ENCODE results near the gene SOX10.

The SOX10 gene

DNA sequence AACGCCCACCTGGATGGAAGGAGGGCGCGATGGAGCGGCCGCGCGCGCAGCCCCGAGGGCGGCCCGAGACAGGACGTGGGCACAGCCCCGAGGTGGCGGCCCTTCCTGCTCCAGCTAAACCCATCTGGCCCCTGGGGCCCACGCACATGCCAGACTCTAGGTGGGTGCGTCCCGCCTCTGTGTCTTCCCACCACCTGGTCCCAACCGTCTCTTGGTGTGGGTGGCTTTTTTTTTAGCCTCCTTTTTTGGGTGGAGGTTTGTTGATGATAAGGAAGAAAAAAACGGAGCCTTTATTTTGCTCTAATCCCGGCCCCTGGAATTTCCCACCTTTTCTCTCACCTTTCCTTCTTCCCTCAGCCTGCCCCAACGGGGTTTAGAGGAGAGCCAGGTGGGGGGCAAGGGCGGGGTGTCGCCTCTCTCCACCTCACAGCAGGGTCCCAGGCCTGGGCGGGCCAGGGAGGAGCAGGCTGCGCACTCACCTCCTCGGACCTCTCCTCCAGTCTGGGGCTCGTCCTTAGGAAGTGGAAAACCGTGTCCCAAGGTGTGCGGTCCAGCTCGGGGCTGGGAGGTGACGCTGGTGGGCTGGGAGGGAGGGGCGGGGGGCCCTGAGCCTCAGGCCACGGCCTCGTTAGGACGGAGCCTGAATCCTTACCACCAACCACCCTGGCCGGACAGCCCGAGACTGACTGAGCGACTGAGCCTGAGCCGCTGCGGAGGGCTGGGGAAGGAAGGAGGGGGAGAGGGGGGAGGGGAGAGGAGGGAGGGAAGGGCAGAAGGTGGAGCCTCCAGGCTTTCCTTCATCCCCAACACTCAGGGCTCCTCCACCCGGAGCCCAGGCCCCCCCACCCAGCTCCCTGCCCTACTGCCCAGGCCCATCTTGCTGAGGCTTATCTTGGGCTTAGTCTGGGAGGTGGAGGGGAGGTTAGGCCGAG, at the start of gene SOX10:
Gene SOX10, minus strand, starts transcription at position 696 of the 932 bp plus-strand sequence. CDS start 771 bp downstream, outside the sequence.
- no peak for DNase-seq (ENCODE audit: low read depth in 2 of 2)

DNA sequence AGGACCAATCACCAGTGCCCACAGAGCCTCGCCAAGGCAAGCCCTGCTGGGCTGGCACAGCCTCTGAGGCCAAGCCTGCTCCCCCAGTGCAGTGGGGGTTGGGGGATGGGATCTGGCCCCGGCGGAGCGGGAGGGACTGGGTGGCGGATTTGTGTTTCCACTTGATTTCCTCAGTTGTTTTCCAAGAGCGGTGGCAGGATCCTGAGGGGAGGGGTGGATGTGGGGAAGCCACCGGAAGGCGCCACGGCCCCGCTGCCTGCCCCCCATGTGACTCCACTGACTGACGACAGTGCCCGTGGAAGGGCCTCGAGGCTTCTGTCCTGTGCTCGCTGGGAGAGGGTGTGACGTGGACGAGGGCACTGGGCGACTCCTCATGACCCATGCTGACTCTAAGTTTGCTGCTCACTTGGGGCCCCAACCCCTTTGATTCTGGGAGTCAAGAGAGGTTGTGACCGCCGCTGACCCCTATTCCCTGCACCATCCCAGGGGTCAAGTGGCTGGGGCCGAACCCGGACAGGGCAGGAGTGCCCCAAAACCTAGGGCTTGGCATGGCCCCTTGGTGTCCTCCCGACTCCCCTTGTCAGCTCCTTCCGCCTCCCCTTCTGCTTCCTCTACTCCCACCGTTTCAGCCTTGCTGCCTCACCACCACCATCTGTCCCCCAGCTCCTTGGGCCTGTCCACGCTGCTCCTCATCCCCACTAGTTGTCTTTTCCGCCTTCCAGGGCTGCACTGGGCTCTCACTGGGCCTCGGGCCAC, 49.3 kb upstream of the SOX10 start:
- DNase-seq (ENCODE audit: low read depth in 2 of 2) = no peak

GRCh38 chr22:38032681-38033521, 48.5 kb upstream of the SOX10 start:
- no peak for DNase-seq (ENCODE audit: low read depth in 2 of 2)

DNA sequence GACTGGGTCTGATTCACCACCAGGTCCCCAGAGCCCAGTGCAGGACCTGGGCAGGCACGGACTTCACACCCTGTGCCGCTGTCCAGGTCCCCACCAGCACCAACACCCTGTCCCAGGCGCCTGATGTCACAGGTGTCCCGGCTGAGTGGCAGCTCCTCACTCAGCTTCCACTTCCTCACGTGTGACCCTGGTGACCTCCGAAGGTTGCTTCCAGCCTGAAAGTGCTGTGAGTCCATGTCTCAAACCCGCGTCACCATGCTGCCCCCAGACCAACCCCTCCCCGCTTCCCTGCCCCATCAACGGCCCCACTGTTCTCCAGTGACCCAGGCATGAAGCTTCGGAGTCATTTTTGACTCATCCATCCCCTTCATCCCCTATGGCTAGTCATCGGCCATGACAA, 47.1 kb upstream of the SOX10 start:
- DNase-seq (ENCODE audit: low read depth in 2 of 2) = no peak

DNA sequence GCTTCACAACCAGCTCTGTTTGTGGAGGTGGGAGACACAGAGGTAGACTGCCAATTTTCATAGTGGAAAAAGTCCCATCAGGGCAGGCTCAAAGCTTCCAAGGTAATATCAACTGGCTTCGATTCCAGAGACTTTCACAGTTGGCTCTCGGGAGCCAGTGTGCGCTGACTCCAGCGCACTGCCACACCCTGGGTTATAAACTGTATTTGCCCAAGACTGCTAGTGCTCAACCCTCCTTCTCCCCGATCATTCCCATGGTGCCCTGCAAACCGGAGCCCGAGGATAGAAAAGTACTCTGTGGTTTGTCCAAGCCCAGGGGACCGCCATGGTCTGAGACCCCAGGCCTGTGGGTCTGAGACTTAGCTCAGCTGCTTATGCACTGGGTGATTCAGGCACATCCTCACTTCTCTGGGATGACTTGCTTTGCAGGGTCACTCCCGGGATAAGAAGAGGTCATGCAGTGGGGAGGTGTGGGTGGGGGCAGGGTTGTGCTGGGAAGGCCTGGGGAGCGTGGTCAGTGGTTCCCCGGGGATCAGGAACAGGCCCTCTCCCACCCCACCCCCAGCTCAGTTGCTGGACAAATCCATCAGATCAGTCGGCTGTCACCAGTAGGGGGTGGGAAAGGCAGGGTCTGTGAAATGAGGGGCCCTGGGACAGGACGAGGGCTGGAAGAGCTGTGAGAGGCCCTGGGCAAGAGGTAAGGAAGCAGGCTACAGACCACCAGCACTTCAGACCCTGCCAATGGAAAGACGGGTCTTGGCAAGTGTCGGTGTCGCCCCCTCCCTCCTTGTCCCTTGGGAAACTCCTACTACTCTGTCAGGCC, 46.2 kb upstream of the SOX10 start:
- no peak for DNase-seq (ENCODE audit: low read depth in 2 of 2)

- DNase-seq (ENCODE audit: low read depth in 2 of 2) = no peak
Measured at GRCh38 chr22:38029901-38030300, 45.5 kb upstream of the SOX10 start.

GRCh38 chr22:38029370-38029769, 45.0 kb upstream of the SOX10 start:
- DNase-seq (ENCODE audit: low read depth in 2 of 2) = no peak

DNA sequence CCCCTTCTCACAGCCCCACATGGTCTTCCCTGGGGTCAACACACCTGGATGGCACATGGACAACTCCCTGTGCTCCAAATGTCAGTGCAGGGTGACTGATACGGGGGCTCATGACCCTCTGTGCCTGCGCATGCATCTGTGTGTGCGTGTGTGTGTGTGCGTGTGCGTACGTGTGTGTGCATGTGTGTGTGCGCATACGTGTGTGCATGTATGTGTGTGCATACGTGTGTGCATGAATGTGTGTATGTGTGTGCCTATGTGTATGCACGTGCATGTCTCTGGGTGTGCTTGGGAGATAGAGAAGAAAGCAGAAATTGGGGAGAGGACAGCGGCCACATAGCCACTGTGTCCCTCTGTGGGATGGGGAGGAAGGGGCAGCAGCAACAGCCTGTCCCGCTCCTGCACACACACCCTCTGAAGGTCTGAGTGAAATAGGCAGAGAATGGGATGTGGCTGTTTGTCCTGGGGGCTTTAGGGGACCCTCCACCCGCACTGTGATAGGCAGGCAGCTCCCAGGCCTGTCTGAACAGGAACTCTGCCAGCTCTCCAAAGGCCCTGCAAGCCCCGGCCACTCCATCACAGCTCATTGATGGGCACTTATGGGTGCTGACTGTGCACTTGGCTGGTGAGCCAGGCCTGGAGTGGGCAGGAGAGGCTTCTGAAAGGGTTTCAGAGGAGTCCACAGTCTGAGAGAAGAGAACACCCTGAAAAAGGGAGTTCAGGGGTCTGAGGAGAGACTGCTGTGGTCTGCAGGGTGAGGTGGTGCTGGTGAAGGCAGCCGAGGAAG, 44.2 kb upstream of the SOX10 start:
- no peak for DNase-seq (ENCODE audit: low read depth in 2 of 2)

GRCh38 chr22:38027487-38027886, 43.1 kb upstream of the SOX10 start:
- no peak for DNase-seq (ENCODE audit: low read depth in 2 of 2)

DNA sequence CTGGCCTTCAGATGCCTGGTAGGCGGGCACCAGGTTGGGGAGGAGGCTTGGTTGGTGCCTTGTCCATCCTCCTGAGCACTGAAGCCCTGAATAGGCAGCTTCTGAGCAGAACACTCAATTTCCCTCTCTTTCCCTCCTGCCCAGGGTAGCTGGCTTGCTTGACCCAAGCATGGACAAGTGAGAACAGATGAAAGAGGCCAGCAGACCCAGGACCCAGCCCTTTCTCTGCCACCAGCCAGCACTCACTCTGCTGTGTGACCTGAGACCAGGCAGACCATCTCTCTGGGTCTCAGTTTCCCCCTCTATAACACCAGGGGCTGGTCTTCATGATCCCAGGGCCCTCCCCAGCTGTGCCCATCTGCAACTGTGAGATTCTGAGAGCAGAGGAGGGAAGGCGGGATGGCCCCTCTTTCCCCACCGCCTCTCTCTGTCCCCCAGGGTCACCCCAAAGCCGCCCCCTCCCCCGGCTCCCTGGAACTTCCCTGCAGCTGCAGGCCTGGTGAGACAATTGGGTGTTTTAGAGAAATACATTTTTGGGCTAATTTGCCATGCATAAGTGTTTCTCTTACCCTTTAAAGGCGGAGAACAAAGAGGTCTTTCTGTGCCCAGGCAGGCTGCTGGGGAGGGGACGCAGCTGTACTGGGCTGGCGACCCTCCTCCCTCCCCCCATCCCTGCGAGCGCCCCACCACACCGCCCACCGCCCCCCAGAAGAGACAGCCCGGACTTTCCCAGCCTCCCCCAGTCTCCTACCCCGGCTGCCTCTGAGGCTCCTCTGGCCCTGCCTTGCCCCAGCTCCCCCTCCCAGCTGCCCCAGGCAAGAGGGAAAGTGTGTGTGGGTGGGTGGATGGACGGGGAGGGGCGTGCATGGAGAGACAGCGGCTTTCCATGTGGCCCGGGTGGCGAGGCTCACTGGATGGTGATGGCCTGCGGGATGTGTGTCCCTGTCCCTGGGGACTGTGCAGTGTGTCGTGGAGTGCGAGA, 42.1 kb upstream of the SOX10 start:
- no peak for DNase-seq (ENCODE audit: low read depth in 2 of 2)

DNA sequence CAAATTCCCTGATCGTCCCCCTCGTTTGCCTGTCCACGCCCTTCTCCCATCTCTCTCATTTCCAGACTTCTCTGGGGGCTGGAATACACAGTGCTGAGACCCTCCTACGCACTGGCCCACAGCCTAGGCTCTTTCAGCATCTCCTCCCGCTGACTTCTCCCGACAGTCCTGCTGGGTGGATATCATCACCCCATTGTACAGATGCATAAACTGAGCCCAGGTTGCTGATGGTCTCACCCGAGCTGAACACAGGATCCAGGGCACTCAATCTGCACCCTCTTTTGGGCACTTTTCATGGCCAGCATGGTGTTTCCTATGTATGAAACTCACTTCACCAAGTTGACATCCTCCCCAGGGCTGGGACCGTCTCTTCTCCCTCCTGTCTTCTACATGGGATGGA, 41.2 kb upstream of the SOX10 start:
- DNase-seq (ENCODE audit: low read depth in 2 of 2) = no peak

- DNase-seq (ENCODE audit: low read depth in 2 of 2) = no peak
Measured at GRCh38 chr22:38023045-38023444, 38.7 kb upstream of the SOX10 start.

- DNase-seq (ENCODE audit: low read depth in 2 of 2) = no peak
Measured at GRCh38 chr22:38021206-38021605, 36.9 kb upstream of the SOX10 start.

- DNase-seq (ENCODE audit: low read depth in 2 of 2) = no peak
Measured at GRCh38 chr22:38018938-38019827, 34.8 kb upstream of the SOX10 start.

GRCh38 chr22:38017939-38018885, 33.9 kb upstream of the SOX10 start:
- DNase-seq (ENCODE audit: low read depth in 2 of 2) = no peak

GRCh38 chr22:38017272-38017920, 33.0 kb upstream of the SOX10 start:
- no peak for DNase-seq (ENCODE audit: low read depth in 2 of 2)
